Stomach (tissue), 9 donors: Measurements from ENCODE around the gene CELF4. TPM values are rescaled to one million over a fixed set of nuclear protein-coding genes. Genes with fewer than 3 reads are reported as not detected.

Source experiments
- DNase-seq, 2 donors: peaks; one replicate each; pipeline versions ENCODE4 v3.0.0 to v3.0.0-alpha.2; 2013 to 2019
- H3K27ac ChIP-seq, 5 donors: fragments of 200-600 bp in 4 of 5; sonication (generic) in 4 of 5; one replicate each; pipeline ENCODE4 v1.5.1; 2013 to 2019; ENCODE audit warnings: mild to moderate bottlenecking in 1 of 5, moderate library complexity in 1 of 5
- H3K27me3 ChIP-seq, 3 donors: fragments of 200-600 bp; sonication (generic); one replicate each; pipeline ENCODE4 v1.5.1; 2017 to 2019; ENCODE audit warnings: mixed run types in 1 of 3
- H3K36me3 ChIP-seq, 4 donors: fragments of 200-600 bp; sonication (generic); 1 replicate in 3 of 4; 2 replicates in 1 of 4; pipeline ENCODE4 v1.5.1; 2016 to 2019
- H3K4me1 ChIP-seq, 4 donors: fragments of 200-600 bp; sonication (generic); one replicate each; pipeline ENCODE4 v1.5.1; 2016 to 2019
- H3K4me3 ChIP-seq, 4 donors: fragments of 200-600 bp; sonication (generic) in 3 of 4; one replicate each; pipeline ENCODE4 v1.5.1; 2016 to 2019; ENCODE audit warnings: mild to moderate bottlenecking in 1 of 4
- H3K9me3 ChIP-seq, 4 donors: fragments of 200-600 bp; sonication (generic); one replicate each; pipeline ENCODE4 v1.5.1; 2016 to 2019
- EP300 ChIP-seq: sonication (generic); formaldehyde crosslinking; IDR thresholded peaks from one replicate; pipeline ENCODE4 v1.6.1; 2017; ENCODE audit warnings: antibody characterized with exemption
- POLR2A ChIP-seq, 4 donors: fragments of 450-650 bp; IDR thresholded peaks; one replicate each; pipeline ENCODE4 v1.6.1; 2016; ENCODE audit warnings: antibody characterized with exemption in 4 of 4, control low read depth in 2 of 4, mild to moderate bottlenecking in 1 of 4, moderate library complexity in 1 of 4
- POLR2AphosphoS5 ChIP-seq, 3 donors: sonication (generic); formaldehyde crosslinking; IDR thresholded peaks; one replicate each; pipeline ENCODE4 v1.6.1; 2016; ENCODE audit warnings: antibody characterized with exemption in 3 of 3
- WGBS, 5 donors: extraction: QIAGEN DNeasy Blood & Tissue Kit in 3 of 5; methylation state at CpG; one replicate each; pipeline versions ENCODE4 v1.1.5 to v1.1.7; 2013 to 2018; 5-methylcytosine and 5-hydroxymethylcytosine counted together
- intact Hi-C: fragments of 100-400 bp; cut with DNase I; formaldehyde crosslinking; loops from one replicate; pipeline ENCODE4 v1.15.1; 2023; ENCODE audit warnings: low total_unique reads
- polyA plus RNA-seq, 3 donors: library from polyadenylated mRNA; stranded (reverse); fragments of 200-250 nt; gene quantifications; one replicate each; pipeline ENCODE4 v1.2.3, GENCODE V29; 2013
- total RNA-seq, 5 donors: library from RNA; depleted of rRNA; stranded (reverse); fragments of >200 nt; gene quantifications; one replicate each; pipeline versions ENCODE4 v1.1.0 to v1.2.3, GENCODE V29; 2014 to 2016
- TF ChIP-seq, protein P1 (sequence below), 7 experiments: fragments of 450-650 bp in 4 of 7; fragments of 200-600 bp in 3 of 7; sonication (generic) in 3 of 7; IDR thresholded peaks; one replicate each; pipeline ENCODE4 v1.5.1; 2016 to 2019; ENCODE audit warnings: antibody characterized with exemption in 7 of 7, control low read depth in 2 of 7, mild to moderate bottlenecking in 1 of 7
- donor health status: healthy with polysubstance abuse.
- donor health status: Bipolar disorder and iron deficiency.
- donor health status: healthy.

The CELF4 gene
- total and polyA plus RNA-seq, 8 donors, result 0.93 to 2.4 (median 1.8) TPM; not detected in 2

DNA sequence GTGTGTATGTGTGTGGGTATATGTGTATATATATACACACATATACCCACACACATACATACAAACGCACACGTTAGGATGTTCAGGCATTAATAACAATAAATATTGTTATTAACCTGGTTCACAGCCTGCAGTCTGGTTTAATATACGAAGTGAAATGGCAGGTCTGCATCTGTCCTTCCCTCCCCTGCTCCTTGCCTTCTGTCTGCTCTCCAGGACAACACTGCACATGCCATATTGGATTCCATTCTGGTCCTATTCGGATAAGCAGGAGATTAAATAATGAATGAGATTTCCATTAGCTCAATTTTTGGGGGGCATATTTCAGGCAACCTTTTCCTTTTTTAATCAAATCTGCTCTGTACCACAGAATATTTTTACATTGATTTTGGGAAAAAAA, 158.0 kb downstream of the CELF4 start:
- intact Hi-C loops, result no loop called here
- no peak for DNase-seq
- Histone ChIP-seq H3K27ac (no peak overlapping the region), H3K9me3 (no peaks in the 10 kb centered on the region), H3K4me1 (peaks cover 0 to 9% (median 4%) of the 10 kb centered on the region in 4 donors), H3K36me3 (no peaks in the 10 kb centered on the region), H3K27me3 (no peaks in the 10 kb centered on the region), H3K4me3 (no peak overlapping the region)
- 56 to 85% (median 61%) methylated on average over 4 of the region's 4 CpGs for WGBS, 5 donors
- TF ChIP-seq, protein P1, sequence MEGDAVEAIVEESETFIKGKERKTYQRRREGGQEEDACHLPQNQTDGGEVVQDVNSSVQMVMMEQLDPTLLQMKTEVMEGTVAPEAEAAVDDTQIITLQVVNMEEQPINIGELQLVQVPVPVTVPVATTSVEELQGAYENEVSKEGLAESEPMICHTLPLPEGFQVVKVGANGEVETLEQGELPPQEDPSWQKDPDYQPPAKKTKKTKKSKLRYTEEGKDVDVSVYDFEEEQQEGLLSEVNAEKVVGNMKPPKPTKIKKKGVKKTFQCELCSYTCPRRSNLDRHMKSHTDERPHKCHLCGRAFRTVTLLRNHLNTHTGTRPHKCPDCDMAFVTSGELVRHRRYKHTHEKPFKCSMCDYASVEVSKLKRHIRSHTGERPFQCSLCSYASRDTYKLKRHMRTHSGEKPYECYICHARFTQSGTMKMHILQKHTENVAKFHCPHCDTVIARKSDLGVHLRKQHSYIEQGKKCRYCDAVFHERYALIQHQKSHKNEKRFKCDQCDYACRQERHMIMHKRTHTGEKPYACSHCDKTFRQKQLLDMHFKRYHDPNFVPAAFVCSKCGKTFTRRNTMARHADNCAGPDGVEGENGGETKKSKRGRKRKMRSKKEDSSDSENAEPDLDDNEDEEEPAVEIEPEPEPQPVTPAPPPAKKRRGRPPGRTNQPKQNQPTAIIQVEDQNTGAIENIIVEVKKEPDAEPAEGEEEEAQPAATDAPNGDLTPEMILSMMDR (IDR thresholded peaks at IDR 0.05), result no peak
- TF ChIP-seq POLR2A (IDR thresholded peaks at IDR 0.05) (no peak), POLR2AphosphoS5 (IDR thresholded peaks at IDR 0.05) (no peak), EP300 (no peak)

- no peak for DNase-seq
- Histone ChIP-seq H3K36me3 (no peaks in the 10 kb centered on the region), H3K4me1 (peaks cover 0 to 10% (median 4%) of the 10 kb centered on the region in 4 donors), H3K4me3 (no peak overlapping the region), H3K27ac (no peak overlapping the region), H3K9me3 (no peaks in the 10 kb centered on the region), H3K27me3 (no peaks in the 10 kb centered on the region)
- TF ChIP-seq EP300 (no peak), POLR2A (IDR thresholded peaks at IDR 0.05) (no peak)
- intact Hi-C loops, result no loop called here
- 80 to 86% (median 81%) methylated on average over 6 of the region's 6 CpGs for WGBS, 5 donors
Observed at GRCh38 chr18:37405772-37406171, 159.8 kb downstream of the CELF4 start.

- WGBS, 5 donors, result 59 to 87% (median 72%) methylated on average over 4 of the region's 4 CpGs
- no peak overlapping the region for H3K4me3 ChIP-seq
- H3K27ac ChIP-seq, result no peak overlapping the region
- no peaks in the 10 kb centered on the region for H3K9me3 ChIP-seq
- TF ChIP-seq, protein P1 (IDR thresholded peaks at IDR 0.05), result no peak
- TF ChIP-seq EP300 (no peak), POLR2AphosphoS5 (IDR thresholded peaks at IDR 0.05) (no peak), POLR2A (IDR thresholded peaks at IDR 0.05) (no peak)
- no peaks in the 10 kb centered on the region for H3K27me3 ChIP-seq
- peaks cover 0 to 10% (median 4%) of the 10 kb centered on the region in 4 donors for H3K4me1 ChIP-seq
- no peaks in the 10 kb centered on the region for H3K36me3 ChIP-seq
- intact Hi-C loops, result no loop called here
- no peak for DNase-seq
Observed at GRCh38 chr18:37405229-37405628, 160.4 kb downstream of the CELF4 start.

DNA sequence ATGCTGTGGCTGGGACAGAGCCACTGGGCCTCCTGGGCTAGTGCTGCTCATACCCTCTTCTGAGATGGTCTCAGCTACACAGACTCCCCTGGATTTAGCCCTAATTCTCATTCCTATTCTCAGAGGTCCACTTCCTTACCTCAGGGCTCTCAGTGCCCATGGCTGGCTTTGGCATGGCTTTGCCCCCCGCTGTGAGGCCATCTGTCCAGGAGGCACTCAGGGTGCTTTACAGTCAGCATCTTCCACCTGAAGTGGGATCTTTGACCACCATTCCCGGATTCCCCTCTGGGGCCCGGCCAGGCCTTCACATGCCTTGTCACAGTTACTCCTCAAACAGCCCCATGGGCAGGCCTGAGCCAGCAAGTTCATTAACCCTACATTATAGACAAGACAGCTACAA, 161.8 kb downstream of the CELF4 start:
- intact Hi-C loops, result no loop called here
- Histone ChIP-seq H3K27ac (no peak overlapping the region), H3K9me3 (no peaks in the 10 kb centered on the region), H3K27me3 (no peaks in the 10 kb centered on the region), H3K4me1 (peaks cover 0 to 10% (median 4%) of the 10 kb centered on the region in 4 donors), H3K36me3 (no peaks in the 10 kb centered on the region), H3K4me3 (no peak overlapping the region)
- TF ChIP-seq POLR2AphosphoS5 (IDR thresholded peaks at IDR 0.05) (no peak), EP300 (no peak), POLR2A (IDR thresholded peaks at IDR 0.05) (no peak)
- TF ChIP-seq, protein P1 (IDR thresholded peaks at IDR 0.05), result no peak
- DNase-seq, result no peak
- 85 to 100% (median 91%) methylated on average over 3 of the region's 3 CpGs for WGBS, 5 donors

DNA sequence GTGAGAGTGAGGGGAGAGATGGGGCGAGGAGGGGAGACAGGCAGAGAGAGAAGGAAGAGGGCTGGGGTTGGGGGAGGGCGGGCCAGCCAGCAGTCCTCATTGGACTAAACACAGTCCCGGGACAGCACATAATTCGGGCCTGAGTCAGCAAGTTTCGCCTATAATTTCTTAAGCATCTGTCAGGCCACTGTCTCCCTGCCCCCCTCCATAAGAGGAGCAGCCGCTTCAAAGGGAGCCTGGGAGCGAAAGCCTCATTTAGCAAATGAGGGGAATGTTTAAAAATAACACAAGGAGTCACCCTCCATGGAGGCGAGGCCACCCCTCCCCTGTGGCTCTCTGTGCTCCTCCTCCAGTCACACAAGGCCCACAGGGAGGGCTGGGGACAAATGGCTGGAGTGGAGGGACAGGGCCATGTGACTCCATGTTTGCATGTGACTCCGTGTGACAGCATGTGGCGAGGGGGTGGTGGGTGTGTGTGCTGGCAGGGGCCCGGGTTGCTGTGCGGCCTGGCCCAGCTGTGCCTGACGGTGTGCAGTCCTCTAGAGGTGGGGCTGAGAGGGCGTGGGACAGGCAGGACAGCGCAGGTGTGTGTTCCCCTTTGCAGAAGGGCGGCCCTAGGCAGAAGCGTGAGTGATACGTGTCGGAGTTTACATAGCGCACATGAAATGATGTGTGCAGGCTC, 162.4 kb downstream of the CELF4 start:
- Histone ChIP-seq H3K4me1 (peaks cover 0 to 10% (median 4%) of the 10 kb centered on the region in 4 donors), H3K27ac (no peak overlapping the region), H3K9me3 (no peaks in the 10 kb centered on the region), H3K4me3 (no peak overlapping the region), H3K36me3 (no peaks in the 10 kb centered on the region), H3K27me3 (no peaks in the 10 kb centered on the region)
- peak in 1 of 2 donors; percentile 80 for DNase-seq
- TF ChIP-seq EP300, result no peak
- no peak for TF ChIP-seq POLR2AphosphoS5 (IDR thresholded peaks at IDR 0.05)
- TF ChIP-seq POLR2A (IDR thresholded peaks at IDR 0.05), result no peak
- TF ChIP-seq, protein P1 (IDR thresholded peaks at IDR 0.05), result no peak
- WGBS, 5 donors, result 53 to 67% (median 64%) methylated on average over 19 to 20 of the region's 20 CpGs
- intact Hi-C loops, result no loop called here
